Islet precursor cell (in vitro differentiated cells): ENCODE data around the gene CCL24.
"Not testable (repeated sequence)": the region's sequence is repeated elsewhere in the genome, so short reads cannot be mapped to it uniquely, and the experiment has no call there.

Source experiments
- DNase-seq: peaks from one replicate; pipeline ENCODE4 v3.0.0-alpha.2; 2018

CCL24 gene, protein sequence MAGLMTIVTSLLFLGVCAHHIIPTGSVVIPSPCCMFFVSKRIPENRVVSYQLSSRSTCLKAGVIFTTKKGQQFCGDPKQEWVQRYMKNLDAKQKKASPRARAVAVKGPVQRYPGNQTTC

DNA sequence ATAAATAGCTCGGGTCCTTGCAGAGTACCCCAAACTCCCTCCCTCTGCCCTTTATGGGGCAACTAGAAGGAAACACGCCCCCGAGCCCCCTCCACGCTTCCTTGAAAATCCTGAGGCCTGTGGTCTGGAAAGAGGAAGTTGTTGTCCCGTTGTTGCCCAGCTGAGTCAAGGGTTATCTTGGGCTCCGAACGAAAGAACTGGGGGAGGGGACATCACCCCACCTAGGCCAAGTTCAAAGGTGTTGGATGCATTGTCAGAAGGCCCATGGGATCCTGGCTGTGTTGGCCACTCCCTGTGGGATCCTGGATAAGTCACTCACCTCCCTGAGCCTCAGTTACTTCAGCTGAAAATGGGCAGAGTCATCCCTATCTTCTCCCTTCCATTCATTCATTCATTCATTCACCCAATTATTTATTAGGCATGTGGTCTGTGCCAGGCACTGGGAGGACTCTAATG lies at the start of gene CCL24:
CCL24 (minus strand) TSS at position 26 of the 456 bp plus-strand sequence. CDS start 91 bp downstream, outside the sequence.
- no peak for DNase-seq

DNA sequence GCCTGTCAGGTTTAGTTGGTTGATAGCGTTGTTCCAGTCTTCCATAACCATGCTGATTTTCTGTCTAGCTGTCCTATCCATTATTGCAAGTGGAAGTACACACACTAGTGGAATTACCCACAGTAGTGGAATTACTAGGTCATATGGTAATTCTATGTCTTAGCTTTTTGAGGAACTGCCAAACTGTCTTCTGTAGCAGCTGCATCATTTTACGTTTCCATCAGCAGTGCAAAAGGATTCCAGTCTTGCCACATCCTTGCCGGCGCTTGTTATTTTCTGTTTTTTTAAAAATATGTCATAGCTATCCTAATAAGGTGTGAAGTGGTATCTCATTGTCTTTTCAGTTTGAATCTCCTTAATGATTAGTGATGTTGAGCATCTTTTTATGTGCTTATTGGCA lies 48.0 kb upstream of the CCL24 start:
- no peak for DNase-seq

DNA sequence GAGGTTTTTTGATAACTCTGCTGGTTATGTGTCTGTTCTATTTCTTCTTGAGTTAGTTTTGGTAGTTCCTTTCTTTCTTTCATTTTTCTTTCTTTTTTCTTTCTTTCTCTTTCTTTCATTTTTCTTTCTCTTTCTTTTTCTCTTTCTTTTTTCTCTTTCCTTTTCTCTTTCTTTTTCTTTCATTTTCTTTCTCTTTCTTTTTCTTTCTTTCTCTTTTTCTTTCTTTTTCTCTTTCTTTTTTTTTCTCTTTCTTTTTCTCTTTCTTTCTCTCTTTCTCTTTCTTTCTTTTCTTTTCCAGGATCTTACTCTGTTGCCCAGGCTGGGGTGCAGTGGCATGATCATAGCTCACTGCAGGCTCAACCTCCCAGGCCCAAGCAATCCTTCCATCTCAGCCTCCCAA lies 44.8 kb upstream of the CCL24 start:
- DNase-seq = no peak

DNA sequence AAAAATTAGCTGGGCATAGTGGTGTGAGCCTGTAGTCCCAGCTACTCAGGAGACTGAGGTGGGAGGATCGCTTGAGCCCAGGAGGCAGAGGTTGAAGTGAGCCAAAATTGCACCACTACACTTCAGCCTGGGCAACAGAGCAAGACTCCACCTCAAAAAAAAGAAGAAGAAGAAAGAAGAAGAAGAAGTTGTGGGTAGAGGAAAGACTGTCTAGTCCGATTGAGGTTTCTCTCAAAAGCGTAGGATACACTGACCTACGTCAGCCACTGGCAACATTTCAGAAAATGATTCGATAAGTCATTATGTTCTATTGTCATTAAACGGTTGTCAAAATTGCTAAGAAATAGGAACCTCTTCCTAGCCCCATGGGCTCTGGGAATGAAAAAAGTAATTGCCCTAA lies 42.9 kb upstream of the CCL24 start:
- no peak for DNase-seq

DNA sequence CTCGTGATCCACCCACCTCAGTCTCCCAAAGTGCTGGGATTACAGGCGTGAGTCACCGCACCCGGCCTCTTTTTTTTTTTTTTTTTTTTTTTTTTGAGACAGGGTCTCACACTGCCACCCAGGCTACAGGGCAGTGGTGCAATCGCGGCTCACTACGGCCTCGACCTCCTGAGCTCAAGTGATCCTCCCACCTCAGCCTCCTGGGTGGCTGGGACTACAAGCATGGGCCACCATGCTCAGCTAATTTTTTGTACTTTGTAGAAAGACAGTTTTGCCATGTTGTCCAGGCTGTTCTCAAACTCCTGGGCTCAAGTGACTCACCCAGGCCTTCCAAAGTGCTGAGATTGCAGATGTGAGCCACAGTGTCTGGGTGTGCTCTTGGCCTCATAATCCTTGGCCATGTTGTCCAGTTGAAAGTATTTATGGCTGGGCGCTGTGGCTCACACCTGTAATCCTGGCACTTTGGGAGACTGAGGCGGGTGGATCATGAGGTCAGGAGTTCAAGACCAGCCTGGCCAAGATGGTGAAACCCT lies 41.3 kb upstream of the CCL24 start:
- not testable (repeated sequence) for DNase-seq

DNA sequence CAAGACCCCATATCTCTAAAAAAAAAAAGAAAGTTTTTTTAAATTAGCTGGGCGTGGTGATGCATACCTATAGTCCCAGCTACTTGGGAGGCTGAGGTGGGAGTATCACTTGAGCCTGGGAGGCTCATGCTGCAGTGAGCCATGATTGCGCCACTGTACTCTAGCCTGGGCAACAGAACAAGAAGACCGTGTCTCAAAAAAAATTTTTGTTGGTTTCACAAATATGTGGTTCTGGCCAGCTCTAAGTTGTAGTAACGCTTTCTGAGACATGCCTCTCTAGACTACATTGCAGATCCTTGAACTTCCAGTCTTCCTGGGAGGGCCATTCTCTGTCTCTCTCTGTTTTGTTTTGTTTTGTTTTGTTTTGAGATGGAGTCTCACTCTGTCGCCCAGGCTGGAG lies 40.6 kb upstream of the CCL24 start:
- DNase-seq = no peak

DNA sequence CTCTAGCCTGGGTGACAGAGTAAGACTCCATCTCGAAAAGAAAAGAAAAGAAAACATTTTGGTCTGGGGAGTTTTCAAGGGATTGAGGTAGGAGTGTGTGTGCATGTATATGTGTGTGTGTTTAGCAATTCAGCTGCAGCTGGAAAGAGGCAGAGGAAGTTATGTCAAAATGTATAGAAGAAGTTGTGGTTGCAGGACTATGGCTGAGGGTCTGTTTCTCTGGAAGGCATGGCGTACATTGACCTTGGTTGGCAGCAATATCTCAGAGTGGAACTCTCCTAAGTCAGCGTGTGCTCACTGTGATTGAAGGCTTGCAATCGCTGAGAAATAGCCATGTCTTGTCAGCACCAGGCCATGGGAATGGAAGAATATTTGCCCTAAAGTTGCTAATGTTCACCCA lies 36.6 kb upstream of the CCL24 start:
- no peak for DNase-seq

DNA sequence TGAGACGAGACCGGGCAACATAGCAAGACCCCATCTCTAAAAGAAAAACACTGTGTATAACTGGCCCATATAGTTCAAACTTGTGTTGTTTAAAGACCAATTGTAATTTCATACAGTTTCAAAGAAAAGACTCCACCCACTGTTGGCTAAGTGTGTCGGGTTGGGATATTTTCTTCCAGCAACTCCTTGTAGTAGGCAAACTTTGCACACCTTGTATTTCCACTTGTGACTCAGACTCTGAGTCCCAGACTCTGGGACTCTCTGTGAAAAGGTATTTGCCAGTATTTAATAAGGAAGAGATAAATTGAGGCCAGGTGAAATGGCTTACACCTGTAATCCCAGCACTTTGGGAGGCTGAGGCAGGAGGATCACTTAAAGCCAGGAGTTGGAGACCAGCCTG lies 36.0 kb upstream of the CCL24 start:
- no peak for DNase-seq

DNA sequence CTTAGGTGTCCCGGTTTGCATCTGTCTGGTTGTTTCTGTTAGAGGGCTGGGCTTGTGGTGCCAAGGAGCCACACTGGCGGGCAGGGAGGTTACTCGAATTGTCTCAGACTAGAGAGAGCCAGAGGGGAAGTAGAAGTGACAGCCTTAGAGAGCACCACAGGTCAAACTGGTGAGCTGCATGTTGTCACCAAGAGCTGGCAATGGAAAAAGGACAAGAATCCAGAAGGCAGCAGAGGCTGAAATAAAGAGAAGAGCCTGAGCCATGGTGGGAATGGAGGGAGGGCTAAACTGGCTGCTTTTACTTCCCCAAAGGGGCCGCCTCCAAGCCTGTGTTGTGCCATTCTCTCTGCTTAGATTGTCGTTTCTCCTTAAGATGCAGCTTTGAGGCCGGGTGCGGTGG lies 34.1 kb upstream of the CCL24 start:
- no peak for DNase-seq

DNA sequence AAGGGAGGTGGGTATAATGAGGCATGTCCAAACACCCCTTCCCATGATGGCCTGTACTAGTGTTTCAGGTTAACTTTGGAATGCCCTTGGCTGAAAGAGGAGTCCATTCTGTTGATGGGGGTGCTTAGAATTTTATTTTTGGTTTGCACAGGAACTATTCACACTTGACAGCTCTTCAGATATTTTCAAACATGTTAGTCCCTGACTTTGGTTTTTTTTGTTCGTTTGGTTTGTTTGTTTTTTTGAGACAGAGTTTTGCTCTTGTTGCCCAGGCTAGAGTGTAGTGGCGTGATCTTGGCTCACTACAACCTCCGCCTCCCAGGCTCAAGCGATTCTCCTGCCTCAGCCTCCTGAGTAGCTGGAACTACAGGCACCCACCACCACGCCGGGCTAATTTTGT lies 31.5 kb upstream of the CCL24 start:
- DNase-seq = not testable (repeated sequence)

DNA sequence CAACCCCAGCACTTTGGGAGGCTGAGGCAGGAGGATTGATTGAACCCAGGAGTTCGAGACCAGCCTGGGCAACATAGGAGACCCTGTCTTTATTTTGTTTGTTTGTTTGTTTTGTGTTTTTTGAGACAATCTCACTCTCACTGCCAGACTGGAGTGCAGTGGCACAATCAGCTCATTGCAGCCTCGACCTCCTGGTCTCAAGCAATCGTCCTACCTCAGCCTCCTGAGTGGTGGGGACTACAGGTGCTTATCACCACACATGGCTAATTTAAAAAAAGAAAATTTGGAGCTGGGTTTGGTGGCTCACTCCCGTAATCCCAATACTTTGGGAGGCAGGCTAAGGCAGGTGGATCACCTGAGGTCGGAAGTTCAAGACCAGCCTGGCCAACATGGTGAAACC lies 30.6 kb upstream of the CCL24 start:
- no peak for DNase-seq

DNA sequence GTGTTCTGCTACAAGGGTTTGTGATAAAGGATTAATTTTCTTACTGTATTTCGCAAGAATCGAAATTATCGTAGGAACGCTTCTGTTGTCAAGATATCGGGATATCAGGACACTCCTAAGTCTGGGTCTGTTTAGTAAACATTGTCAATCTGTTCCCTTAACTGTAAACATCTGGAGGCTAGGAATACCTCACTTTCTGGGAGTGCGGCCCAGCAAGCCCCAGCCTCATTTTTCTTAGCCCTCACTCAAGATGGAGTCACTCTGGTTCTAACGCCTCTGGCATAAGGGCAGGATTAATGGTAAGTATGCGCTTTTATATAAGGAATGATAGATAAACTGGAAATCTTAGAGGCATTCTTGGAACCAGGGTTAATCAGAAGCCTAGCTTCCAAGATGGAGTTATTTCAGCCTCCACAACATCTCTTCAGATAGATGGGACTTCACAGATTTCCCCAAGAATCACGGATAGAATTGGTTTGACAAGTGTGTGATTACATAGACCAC lies 30.1 kb upstream of the CCL24 start:
- no peak for DNase-seq

DNA sequence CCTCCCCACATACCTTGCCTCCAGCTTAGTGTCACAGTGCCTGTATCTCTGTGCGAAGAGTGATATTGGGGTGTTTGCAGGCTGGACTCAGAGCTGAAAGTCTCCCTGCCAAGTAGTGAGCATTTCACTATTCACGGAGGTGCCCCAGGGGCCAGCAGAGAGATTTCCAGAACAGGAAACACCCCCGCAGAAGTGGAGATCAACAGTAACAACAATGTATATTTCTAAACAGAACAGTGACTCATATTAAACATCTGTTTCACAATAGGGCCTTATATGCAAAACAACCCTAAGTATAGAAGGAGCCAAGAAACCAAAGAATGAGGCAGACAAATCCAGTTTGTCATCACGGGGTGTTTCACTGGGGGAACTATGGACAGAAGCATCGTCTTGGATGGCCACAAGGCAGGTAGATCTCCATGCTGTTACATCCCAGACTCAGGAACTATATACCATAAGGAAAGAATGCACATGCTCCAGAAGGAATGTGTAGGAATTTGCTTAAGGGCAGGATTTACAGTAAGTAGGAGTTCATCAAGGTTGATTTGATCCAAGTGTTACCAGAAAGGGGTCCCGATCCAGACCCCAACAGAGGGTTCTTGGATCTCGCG lies 29.3 kb upstream of the CCL24 start:
- no peak for DNase-seq

DNA sequence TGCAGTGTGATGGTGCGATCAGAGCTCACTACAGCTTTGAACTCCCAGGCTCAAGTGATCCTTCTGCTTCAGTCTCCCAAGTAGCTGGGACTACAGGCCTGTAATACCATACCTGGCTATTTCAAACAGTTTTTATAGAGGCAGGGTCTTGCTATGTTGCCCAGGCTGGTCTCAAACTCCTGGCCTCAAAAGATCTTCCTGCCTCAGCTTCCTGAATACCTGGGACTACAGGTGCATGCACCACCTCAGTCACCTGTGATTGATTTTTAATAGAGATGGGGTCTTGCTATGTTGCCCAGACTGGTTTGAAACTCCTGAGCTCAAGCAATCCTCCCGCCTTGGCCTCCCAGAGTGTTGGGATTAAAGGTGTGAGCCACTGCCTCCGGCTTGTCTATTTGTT lies 26.4 kb upstream of the CCL24 start:
- no peak for DNase-seq

DNA sequence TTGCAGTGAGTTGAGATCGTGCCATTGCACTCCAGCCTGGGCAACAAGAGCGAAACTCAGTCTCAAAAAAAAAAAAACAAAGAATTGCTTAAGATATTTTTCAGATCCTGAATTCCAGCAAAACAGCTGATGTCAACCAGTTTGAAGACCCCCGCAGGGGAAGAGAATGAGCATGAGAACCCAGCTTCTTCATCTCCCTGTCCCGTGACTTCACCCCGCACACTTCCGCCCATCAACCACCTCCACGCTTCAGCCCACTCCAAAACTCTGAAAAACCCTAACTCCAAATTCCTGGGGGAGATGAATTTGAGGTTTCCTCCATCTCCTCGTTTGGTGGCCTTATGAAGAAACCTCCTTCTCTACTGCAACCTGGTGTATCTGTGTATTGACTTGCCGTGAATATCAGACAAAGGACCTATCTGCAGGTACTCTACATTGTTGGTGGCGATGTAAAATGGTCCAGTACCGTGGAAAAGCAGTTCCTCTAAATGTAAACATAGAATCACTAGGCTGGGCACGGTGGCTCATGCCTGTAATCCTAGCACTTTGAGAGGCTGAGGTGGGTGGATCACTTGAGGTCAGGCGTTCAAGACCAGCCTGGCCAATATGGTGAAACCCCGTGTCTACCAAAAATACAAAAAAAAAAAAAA lies 24.8 kb upstream of the CCL24 start:
- DNase-seq = not testable (repeated sequence)

DNA sequence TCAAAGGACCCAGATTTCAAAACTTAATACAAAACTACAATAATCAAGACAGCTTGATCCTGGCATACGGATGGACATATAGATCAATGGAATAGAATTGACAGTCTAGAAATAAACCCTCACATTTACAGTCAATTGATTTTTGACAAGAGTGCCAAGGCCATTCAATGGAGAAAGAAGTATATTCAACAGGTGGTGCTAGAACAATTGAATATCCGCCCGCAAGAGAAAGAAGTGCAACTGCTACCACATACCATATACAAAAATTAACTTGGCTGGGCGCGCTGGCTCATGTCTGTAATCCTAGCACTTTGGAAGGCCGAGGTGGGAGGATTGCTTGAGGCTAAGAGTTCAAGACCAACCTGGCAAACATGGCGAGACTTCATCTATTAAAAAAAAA lies 23.2 kb upstream of the CCL24 start:
- DNase-seq = no peak

DNA sequence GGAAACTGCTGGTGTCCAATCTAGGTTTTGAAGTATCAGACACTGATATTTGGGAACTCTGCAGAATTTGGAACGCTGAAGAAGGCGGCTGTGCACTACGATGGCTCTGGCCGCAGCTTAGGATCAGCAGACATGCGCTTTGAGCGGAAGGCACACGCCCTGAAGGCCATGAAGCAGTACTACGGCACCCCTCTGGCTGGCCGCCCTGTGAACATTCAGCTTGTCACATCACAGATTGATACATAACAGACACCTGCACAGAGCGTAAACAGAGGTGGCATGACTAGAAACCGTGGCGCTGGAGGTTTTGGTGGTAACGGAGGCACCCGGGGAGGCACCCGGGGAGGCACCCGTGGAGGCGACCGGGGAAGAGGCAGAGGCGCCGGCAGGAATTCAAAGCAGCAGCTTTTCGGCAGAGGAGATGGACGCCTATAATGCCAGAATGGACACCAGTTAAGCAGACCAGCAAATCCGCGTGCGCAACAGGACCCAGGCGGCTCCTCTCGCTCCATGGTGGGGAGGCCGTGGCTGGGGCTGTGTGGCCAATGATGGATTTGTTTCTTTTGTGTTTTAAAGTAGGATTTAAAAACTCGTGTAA lies 22.2 kb upstream of the CCL24 start:
- DNase-seq = peak; percentile 64

DNA sequence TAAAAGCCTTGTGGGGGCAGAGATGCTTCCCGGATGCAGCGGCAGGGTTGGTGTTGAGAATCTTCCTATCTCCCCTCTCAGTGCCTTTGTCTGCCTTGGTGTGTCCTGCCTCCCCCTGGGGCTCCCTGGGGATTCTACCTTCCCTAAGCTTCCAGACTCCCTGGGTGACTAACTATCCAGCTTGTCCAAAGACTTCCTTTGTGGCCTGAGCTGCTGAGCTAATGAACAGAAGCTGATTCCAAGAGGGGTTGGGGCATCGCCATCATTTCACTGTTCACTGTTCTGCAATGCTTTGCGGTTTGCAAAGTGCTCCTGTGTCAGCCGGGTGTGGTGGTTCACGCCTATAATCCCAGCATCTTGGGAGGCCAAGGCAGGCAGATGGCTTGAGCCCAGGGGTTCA lies 20.1 kb upstream of the CCL24 start:
- not testable (repeated sequence) for DNase-seq

DNA sequence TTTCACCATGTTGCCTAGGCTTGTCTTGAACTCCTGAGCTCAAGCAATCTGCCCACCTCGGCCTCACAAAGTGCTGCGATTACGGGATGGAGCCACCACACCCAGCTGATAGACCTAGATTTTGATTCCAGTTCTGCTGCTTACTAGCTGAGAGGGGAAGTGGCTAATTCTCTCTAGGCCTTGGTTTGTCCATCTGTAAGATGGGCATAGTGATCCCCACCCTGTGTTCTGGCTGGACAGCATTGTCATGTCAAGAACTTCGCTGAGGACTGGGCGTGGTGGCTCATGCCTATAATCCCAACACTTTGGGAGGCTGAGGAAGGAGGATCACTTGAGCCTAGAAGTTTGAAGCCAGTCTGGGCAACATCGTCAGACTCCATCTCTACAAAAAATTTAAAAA lies 17.4 kb upstream of the CCL24 start:
- no peak for DNase-seq

DNA sequence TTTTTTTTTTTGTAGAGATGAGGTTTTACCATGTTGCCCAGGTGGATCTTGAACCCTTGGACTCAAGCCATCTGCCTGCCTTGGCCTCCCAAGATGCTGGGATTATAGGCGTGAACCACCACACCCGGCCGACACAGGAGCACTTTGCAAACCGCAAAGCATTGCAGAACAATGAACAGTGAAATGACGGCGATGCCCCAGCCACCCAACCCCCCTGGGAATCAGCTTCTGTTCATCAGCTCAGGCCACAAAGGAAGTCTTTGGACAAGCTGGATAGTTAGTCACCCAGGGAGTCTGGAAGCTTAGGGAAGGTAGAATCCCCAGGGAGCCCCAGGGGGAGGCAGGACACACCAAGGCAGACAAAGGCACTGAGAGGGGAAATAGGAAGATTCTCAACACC lies 16.1 kb upstream of the CCL24 start:
- DNase-seq = peak; percentile 87

DNA sequence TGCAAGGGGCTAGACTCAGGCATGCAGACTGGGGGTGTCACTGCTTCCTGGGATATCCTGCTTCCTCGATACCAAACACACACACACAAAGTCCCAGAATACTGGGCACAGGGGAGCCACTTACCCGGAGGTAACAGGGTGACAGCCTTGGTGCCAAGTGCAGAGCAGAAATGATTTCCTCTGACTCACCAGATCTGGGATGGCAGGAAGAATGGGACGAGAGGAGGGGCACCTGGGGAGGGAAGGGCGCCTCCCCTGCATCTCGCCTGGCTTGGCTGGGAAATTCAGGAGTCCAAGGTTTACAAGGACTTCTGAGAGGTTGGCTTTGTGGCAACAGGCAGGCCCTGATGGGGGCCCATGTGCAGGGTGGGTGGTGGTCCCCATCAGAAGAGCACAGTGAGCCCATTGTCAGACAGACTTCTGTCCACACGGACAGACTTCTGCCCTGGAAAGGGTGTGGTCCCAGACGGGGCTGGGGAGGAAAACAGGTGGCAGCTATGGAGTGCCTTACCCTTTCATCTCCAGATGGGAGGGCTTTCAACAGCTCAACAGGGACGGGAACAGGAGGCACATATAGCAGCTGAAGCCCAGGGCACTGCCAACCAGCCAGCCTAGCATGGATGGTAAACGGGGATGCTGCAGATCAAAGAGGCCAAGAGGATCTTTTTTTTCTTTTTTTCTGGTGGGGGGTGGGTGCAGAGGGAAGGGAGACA lies 9.7 kb upstream of the CCL24 start:
- no peak for DNase-seq

DNA sequence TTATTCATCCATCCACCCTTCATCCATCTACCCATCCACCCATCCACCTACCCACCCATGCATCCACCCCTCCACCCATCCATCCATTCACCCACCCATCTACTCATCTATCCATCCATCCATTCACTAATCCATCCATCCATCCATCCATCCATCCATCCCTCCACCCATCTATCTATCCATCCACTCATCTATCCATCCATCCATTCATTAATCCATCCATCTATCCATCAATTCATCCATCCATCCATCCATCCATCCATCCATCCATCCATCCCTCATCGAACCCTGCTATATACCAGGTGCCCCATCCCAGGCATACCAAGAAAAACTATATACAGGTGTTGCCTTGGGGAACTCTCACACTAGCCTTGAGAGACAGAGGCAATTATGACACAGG lies 7.1 kb upstream of the CCL24 start:
- DNase-seq = no peak

DNA sequence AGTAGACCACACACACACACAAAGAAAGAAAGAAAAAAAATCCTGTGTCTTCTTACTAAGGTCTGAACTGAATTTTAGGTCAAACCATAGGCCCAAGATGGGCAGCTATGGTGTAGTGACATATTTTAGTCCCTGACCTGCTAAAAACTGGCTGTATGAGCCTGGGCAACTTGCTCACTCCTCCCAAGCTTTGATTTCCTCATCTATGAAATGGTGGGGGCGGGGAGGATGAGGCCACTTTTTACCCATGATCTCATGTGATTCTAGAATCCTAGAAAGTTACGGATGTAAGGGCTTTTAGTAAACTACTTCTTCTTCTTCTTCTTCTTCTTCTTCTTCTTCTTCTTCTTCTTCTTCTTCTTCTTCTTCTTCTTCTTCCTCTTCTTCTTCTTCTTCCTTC lies 6.1 kb upstream of the CCL24 start:
- DNase-seq = no peak
